GM23338 (cell line): ENCODE data around the gene RAB36. TPM values are rescaled to one million over a fixed set of nuclear protein-coding genes. Genes with fewer than 3 reads are reported as not detected.

Experiments
- ATAC-seq: fragments of 200-7000 bp; cut with Tn5 transposase; 3 replicates; pipeline ENCODE4 v1.9.1; 2020
- DNase-seq: peaks from one replicate; pipeline ENCODE4 v3.0.0-alpha.2; 2015; ENCODE audit warnings: low spot score
- H2AFZ ChIP-seq: fragments of 200-600 bp; sonication (generic); 2 replicates; pipeline ENCODE4 v1.8.0; 2016; ENCODE audit warnings: antibody characterized with exemption, mild to moderate bottlenecking, moderate library complexity
- H3F3A ChIP-seq: fragments of 200-600 bp; sonication (generic); replicated peaks from 2 replicates; pipeline ENCODE4 v1.8.0; 2017; ENCODE audit warnings: antibody characterized with exemption, mixed run types, low read depth
- H3K27ac ChIP-seq: fragments of 200-600 bp; sonication (generic); 2 replicates; pipeline ENCODE4 v1.6.1; 2016; ENCODE audit warnings: low read depth
- H3K27me3 ChIP-seq: fragments of 200-600 bp; sonication (generic); 2 replicates; pipeline ENCODE4 v1.8.0; 2016; ENCODE audit warnings: mild to moderate bottlenecking, mixed run types, moderate library complexity; ENCODE audit not compliant: insufficient read depth
- H3K36me3 ChIP-seq: fragments of 200-600 bp; sonication (generic); 2 replicates; pipeline ENCODE4 v1.8.0; 2016; ENCODE audit warnings: mild to moderate bottlenecking; ENCODE audit not compliant: insufficient read depth
- H3K4me1 ChIP-seq: fragments of 200-600 bp; sonication (generic); 2 replicates; pipeline ENCODE4 v1.8.0; 2016; ENCODE audit warnings: mild to moderate bottlenecking, moderate library complexity; ENCODE audit not compliant: insufficient read depth
- H3K4me2 ChIP-seq: fragments of 200-600 bp; sonication (generic); 2 replicates; pipeline ENCODE4 v1.7.1; 2017; ENCODE audit warnings: mixed run types
- H3K4me3 ChIP-seq: fragments of 200-600 bp; sonication (generic); 2 replicates; pipeline ENCODE4 v1.6.1; 2016; ENCODE audit warnings: mixed run types
- H3K79me2 ChIP-seq: fragments of 200-600 bp; sonication (generic); replicated peaks from 2 replicates; pipeline ENCODE4 v1.8.0; 2017; ENCODE audit warnings: mild to moderate bottlenecking; ENCODE audit not compliant: insufficient read depth
- H3K9me2 ChIP-seq: fragments of 200-600 bp; sonication (generic); 2 replicates; pipeline ENCODE4 v1.8.0; 2017; ENCODE audit not compliant: insufficient read depth
- H4K20me1 ChIP-seq: fragments of 200-600 bp; sonication (generic); replicated peaks from 2 replicates; pipeline ENCODE4 v1.8.0; 2017; ENCODE audit warnings: mild to moderate bottlenecking; ENCODE audit not compliant: insufficient read depth
- H3K27ac Mint-ChIP-seq: 2 replicates; pipeline ENCODE4 v1.8.0; 2020; ENCODE audit warnings: inconsistent platforms, mild to moderate bottlenecking, moderate library complexity, mixed read lengths
- H3K27me3 Mint-ChIP-seq: 3 replicates; pipeline ENCODE4 v1.8.0; 2022; ENCODE audit warnings: low read depth, mild to moderate bottlenecking, moderate library complexity, mixed read lengths, inconsistent platforms; ENCODE audit not compliant: insufficient read depth, poor library complexity
- H3K36me3 Mint-ChIP-seq: 3 replicates; pipeline ENCODE4 v1.8.0; 2021; ENCODE audit warnings: low read depth, mild to moderate bottlenecking, inconsistent platforms, moderate library complexity, mixed read lengths
- H3K4me1 Mint-ChIP-seq: 3 replicates; pipeline ENCODE4 v1.8.0; 2020; ENCODE audit warnings: mild to moderate bottlenecking, inconsistent platforms, mixed read lengths
- H3K4me3 Mint-ChIP-seq: 3 replicates; pipeline ENCODE4 v1.8.0; 2021; ENCODE audit warnings: moderate library complexity, mild to moderate bottlenecking, inconsistent platforms, mixed read lengths
- H3K9me3 Mint-ChIP-seq: 3 replicates; pipeline ENCODE4 v1.8.0; 2020; ENCODE audit warnings: moderate library complexity, mild to moderate bottlenecking, inconsistent platforms, mixed read lengths
- CREB1 ChIP-seq: fragments of 250-450 bp; sonication (Bioruptor Pico); IDR thresholded peaks from 2 replicates; pipeline ENCODE4 v1.5.0; 2020; ENCODE audit warnings: low read depth, mild to moderate bottlenecking, moderate library complexity
- EZH2 ChIP-seq: fragments of 200-600 bp; sonication (generic); IDR thresholded peaks from one replicate; pipeline ENCODE4 v1.8.0; 2017; ENCODE audit warnings: antibody characterized with exemption, mild to moderate bottlenecking, low read depth; ENCODE audit not compliant: unreplicated experiment
- EZH2phosphoT487 ChIP-seq: fragments of 200-600 bp; sonication (generic); IDR thresholded peaks from one replicate; pipeline ENCODE4 v1.8.1; 2018; ENCODE audit warnings: antibody characterized with exemption; ENCODE audit not compliant: unreplicated experiment
- NANOG ChIP-seq: IDR thresholded peaks from 2 replicates; pipeline ENCODE4 v1.6.1; 2016; ENCODE audit warnings: antibody characterized with exemption, borderline replicate concordance
- POLR2AphosphoS5 ChIP-seq: IDR thresholded peaks from 2 replicates; pipeline ENCODE4 v1.6.1; 2016; ENCODE audit warnings: antibody characterized with exemption, low read depth
- STAT1 ChIP-seq: IDR thresholded peaks from one replicate; pipeline ENCODE4 v1.6.1; 2016; ENCODE audit warnings: antibody characterized with exemption; ENCODE audit not compliant: unreplicated experiment
- polyA plus RNA-seq: library from polyadenylated mRNA; unstranded; fragments of >200 nt; fragmentation: Nextera tagmentation; extraction: Ambion mirVana; gene quantifications from 2 replicates; pipeline ENCODE4 v1.2.1, GENCODE V29; 2016
- total RNA-seq: library from RNA; depleted of rRNA; stranded (reverse); fragments of >200 nt; shearing (Covaris generic); gene quantifications from 2 replicates; pipeline ENCODE4 v1.2.3, GENCODE V29; 2014
- TF ChIP-seq, protein P1 (sequence below): IDR thresholded peaks from one replicate; pipeline ENCODE4 v1.6.1; 2018; ENCODE audit warnings: antibody characterized with exemption; ENCODE audit not compliant: unreplicated experiment
- TF ChIP-seq, protein P2 (sequence below), 2 experiments: fragments of 200-600 bp in 1 of 2; sonication (generic) in 1 of 2; conservative IDR thresholded peaks; 2 replicates each; pipeline versions ENCODE4 v1.5.1 to v1.6.1; 2016 to 2017; ENCODE audit warnings: antibody characterized with exemption in 2 of 2, low read depth in 2 of 2, mild to moderate bottlenecking in 2 of 2, moderate library complexity in 1 of 2
- TF ChIP-seq, protein P3 (sequence below): fragments of 250-450 bp; sonication (Bioruptor Pico); IDR thresholded peaks from 2 replicates; pipeline ENCODE4 v1.5.0; 2020; ENCODE audit warnings: mild to moderate bottlenecking, moderate library complexity

Gene RAB36
- total and polyA plus RNA-seq, 2 experiments from 2014 or later = 0.58 to 1.2 TPM

DNA sequence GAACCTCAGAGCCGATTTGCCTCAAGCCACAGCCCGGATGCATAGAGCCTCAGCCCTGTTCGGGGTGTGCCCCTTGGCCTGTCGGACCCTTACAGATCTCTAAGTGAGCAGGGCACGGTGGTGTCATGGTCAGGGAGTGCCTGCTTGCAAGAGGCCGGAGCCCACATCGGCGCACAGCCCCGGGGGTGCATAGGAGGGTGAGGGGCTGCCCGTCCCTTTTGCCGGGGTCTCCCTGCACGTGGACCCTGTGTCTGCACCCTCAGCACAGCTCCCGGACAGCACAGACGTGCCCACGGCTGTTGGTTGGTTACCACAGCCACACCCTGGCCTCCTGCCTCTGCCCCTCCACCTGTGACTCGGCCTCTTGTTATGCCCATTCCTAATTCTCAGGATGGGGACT is 6.5 kb downstream of the RAB36 start:
- TF ChIP-seq EZH2 = no peak
- TF ChIP-seq, protein P1, sequence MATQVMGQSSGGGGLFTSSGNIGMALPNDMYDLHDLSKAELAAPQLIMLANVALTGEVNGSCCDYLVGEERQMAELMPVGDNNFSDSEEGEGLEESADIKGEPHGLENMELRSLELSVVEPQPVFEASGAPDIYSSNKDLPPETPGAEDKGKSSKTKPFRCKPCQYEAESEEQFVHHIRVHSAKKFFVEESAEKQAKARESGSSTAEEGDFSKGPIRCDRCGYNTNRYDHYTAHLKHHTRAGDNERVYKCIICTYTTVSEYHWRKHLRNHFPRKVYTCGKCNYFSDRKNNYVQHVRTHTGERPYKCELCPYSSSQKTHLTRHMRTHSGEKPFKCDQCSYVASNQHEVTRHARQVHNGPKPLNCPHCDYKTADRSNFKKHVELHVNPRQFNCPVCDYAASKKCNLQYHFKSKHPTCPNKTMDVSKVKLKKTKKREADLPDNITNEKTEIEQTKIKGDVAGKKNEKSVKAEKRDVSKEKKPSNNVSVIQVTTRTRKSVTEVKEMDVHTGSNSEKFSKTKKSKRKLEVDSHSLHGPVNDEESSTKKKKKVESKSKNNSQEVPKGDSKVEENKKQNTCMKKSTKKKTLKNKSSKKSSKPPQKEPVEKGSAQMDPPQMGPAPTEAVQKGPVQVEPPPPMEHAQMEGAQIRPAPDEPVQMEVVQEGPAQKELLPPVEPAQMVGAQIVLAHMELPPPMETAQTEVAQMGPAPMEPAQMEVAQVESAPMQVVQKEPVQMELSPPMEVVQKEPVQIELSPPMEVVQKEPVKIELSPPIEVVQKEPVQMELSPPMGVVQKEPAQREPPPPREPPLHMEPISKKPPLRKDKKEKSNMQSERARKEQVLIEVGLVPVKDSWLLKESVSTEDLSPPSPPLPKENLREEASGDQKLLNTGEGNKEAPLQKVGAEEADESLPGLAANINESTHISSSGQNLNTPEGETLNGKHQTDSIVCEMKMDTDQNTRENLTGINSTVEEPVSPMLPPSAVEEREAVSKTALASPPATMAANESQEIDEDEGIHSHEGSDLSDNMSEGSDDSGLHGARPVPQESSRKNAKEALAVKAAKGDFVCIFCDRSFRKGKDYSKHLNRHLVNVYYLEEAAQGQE = no peak
- Histone ChIP-seq H3K79me2 (no peaks in the 10 kb centered on the region), H3K27ac (no peak overlapping the region), H3K9me2 (no peaks in the 10 kb centered on the region), H3K4me3 (no peak overlapping the region), H3F3A (no peaks in the 10 kb centered on the region), H2AFZ (no peak overlapping the region), H3K27me3 (peaks cover 7% of the 10 kb centered on the region; the same call in 1 of the 2 replicates), H4K20me1 (no peaks in the 10 kb centered on the region), H3K36me3 (no peaks in the 10 kb centered on the region), H3K4me2 (no peak overlapping the region), H3K4me1 (peaks cover 7% of the 10 kb centered on the region)
- Mint-ChIP-seq H3K9me3 (no peaks in the 10 kb centered on the region; the same call in 2 of the 3 replicates), H3K27ac (no peak overlapping the region), H3K4me3 (no peak overlapping the region), H3K4me1 (peaks cover 49% of the 10 kb centered on the region), H3K27me3 (peaks cover 25% of the 10 kb centered on the region), H3K36me3 (no peaks in the 10 kb centered on the region)
- DNase-seq (no peak), ATAC-seq (no peak)

DNA sequence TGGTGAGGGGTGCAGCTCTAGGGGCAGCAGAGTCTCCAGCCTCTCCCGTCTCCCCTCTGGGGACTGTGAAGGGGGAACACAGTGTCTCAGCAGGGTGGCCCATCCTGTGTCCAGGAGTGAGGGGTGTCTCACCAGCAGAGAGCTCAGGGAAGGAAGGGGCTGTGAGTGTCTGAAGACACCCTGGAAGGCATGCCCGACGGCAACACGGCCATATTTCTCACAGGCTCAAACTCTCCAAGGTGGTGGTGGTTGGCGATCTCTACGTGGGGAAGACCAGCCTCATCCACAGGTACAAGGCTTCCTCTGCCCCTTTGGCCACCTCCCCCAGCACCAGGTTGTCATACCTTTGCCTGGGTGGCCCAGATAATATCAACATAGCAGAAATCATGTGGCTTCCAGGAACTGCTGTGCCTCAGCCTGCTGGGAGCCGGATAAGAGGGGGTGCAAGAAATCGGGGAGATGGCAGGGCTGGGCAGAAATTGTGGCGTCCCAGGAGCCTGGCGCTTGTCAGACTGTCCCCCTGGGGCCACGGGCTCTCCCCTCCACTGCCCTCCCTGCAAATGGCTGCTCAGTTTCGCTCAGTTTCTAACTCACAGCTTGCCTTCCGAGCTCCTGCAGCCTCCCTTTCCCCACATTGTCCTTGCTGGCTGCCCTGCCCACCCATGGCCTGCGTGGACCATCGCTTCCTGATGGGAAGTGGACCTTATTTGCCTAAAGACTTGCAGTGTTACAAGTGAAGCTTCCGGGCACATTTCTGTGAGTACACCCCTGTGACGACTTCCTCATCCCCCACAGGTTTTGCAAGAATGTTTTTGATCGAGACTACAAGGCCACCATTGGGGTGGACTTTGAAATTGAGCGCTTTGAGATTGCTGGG is 7.2 kb downstream of the RAB36 start:
- Histone ChIP-seq H3K36me3 (no peaks in the 10 kb centered on the region), H2AFZ (no peak overlapping the region), H3K4me1 (peaks cover 9% of the 10 kb centered on the region), H3K4me2 (no peak overlapping the region), H4K20me1 (no peaks in the 10 kb centered on the region), H3K79me2 (no peaks in the 10 kb centered on the region), H3K9me2 (no peaks in the 10 kb centered on the region), H3K4me3 (no peak overlapping the region), H3K27me3 (peaks cover 7% of the 10 kb centered on the region; the same call in 1 of the 2 replicates), H3F3A (no peaks in the 10 kb centered on the region), H3K27ac (no peak overlapping the region)
- Mint-ChIP-seq H3K27ac (no peak overlapping the region), H3K27me3 (peaks cover 25% of the 10 kb centered on the region), H3K4me3 (no peak overlapping the region), H3K9me3 (no peaks in the 10 kb centered on the region; the same call in 2 of the 3 replicates), H3K4me1 (peaks cover 52% of the 10 kb centered on the region), H3K36me3 (no peaks in the 10 kb centered on the region)
- ATAC-seq (no peak), DNase-seq (no peak)
- no peak for TF ChIP-seq EZH2
- no peak for TF ChIP-seq NANOG
- TF ChIP-seq EZH2phosphoT487 = no peak
- TF ChIP-seq POLR2AphosphoS5 = no peak
- TF ChIP-seq STAT1 = no peak
- no peak for TF ChIP-seq CREB1 (CRISPR knock-in tag)
- TF ChIP-seq, protein P2, sequence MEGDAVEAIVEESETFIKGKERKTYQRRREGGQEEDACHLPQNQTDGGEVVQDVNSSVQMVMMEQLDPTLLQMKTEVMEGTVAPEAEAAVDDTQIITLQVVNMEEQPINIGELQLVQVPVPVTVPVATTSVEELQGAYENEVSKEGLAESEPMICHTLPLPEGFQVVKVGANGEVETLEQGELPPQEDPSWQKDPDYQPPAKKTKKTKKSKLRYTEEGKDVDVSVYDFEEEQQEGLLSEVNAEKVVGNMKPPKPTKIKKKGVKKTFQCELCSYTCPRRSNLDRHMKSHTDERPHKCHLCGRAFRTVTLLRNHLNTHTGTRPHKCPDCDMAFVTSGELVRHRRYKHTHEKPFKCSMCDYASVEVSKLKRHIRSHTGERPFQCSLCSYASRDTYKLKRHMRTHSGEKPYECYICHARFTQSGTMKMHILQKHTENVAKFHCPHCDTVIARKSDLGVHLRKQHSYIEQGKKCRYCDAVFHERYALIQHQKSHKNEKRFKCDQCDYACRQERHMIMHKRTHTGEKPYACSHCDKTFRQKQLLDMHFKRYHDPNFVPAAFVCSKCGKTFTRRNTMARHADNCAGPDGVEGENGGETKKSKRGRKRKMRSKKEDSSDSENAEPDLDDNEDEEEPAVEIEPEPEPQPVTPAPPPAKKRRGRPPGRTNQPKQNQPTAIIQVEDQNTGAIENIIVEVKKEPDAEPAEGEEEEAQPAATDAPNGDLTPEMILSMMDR (conservative IDR thresholded peaks at IDR 0.05; ENCODE audit: low read depth in 2 of 2) = no peak
- TF ChIP-seq, protein P3, sequence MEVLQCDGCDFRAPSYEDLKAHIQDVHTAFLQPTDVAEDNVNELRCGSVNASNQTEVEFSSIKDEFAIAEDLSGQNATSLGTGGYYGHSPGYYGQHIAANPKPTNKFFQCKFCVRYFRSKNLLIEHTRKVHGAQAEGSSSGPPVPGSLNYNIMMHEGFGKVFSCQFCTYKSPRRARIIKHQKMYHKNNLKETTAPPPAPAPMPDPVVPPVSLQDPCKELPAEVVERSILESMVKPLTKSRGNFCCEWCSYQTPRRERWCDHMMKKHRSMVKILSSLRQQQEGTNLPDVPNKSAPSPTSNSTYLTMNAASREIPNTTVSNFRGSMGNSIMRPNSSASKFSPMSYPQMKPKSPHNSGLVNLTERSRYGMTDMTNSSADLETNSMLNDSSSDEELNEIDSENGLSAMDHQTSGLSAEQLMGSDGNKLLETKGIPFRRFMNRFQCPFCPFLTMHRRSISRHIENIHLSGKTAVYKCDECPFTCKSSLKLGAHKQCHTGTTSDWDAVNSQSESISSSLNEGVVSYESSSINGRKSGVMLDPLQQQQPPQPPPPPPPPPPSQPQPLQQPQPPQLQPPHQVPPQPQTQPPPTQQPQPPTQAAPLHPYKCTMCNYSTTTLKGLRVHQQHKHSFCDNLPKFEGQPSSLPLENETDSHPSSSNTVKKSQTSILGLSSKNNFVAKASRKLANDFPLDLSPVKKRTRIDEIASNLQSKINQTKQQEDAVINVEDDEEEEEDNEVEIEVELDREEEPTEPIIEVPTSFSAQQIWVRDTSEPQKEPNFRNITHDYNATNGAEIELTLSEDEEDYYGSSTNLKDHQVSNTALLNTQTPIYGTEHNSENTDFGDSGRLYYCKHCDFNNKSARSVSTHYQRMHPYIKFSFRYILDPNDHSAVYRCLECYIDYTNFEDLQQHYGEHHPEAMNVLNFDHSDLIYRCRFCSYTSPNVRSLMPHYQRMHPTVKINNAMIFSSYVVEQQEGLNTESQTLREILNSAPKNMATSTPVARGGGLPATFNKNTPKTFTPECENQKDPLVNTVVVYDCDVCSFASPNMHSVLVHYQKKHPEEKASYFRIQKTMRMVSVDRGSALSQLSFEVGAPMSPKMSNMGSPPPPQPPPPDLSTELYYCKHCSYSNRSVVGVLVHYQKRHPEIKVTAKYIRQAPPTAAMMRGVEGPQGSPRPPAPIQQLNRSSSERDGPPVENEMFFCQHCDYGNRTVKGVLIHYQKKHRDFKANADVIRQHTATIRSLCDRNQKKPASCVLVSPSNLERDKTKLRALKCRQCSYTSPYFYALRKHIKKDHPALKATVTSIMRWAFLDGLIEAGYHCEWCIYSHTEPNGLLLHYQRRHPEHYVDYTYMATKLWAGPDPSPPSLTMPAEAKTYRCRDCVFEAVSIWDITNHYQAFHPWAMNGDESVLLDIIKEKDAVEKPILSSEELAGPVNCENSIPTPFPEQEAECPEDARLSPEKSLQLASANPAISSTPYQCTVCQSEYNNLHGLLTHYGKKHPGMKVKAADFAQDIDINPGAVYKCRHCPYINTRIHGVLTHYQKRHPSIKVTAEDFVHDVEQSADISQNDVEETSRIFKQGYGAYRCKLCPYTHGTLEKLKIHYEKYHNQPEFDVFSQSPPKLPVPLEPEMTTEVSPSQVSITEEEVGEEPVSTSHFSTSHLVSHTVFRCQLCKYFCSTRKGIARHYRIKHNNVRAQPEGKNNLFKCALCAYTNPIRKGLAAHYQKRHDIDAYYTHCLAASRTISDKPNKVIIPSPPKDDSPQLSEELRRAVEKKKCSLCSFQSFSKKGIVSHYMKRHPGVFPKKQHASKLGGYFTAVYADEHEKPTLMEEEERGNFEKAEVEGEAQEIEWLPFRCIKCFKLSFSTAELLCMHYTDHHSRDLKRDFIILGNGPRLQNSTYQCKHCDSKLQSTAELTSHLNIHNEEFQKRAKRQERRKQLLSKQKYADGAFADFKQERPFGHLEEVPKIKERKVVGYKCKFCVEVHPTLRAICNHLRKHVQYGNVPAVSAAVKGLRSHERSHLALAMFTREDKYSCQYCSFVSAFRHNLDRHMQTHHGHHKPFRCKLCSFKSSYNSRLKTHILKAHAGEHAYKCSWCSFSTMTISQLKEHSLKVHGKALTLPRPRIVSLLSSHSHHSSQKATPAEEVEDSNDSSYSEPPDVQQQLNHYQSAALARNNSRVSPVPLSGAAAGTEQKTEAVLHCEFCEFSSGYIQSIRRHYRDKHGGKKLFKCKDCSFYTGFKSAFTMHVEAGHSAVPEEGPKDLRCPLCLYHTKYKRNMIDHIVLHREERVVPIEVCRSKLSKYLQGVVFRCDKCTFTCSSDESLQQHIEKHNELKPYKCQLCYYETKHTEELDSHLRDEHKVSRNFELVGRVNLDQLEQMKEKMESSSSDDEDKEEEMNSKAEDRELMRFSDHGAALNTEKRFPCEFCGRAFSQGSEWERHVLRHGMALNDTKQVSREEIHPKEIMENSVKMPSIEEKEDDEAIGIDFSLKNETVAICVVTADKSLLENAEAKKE = no peak
